OCI-LY1 (cell line): ENCODE measurements around the gene ITLN2.
"Not testable (repeated sequence)": the region's sequence is repeated elsewhere in the genome, so short reads cannot be mapped to it uniquely, and the experiment has no call there.

Source experiments
- H2AFZ ChIP-seq: fragments of 200-600 bp; sonication (generic), shearing (Covaris generic); 2 replicates; pipeline ENCODE4 v1.6.0; 2014; ENCODE audit warnings: antibody characterized with exemption, mild to moderate bottlenecking, low read length
- H3F3A ChIP-seq: fragments of 200-600 bp; sonication (generic), shearing (Covaris generic); 2 replicates; pipeline ENCODE4 v1.6.0; 2014; ENCODE audit warnings: mild to moderate bottlenecking, antibody characterized with exemption, low read length, moderate library complexity; ENCODE audit not compliant: insufficient read depth
- H3K27ac ChIP-seq: fragments of 200-600 bp; sonication (generic); 2 replicates; pipeline ENCODE4 v1.5.1; 2014; ENCODE audit warnings: low read length, mixed run types, mild to moderate bottlenecking, low read depth; ENCODE audit not compliant: poor library complexity, severe bottlenecking
- H3K27me3 ChIP-seq: fragments of 200-600 bp; sonication (generic); 2 replicates; pipeline ENCODE4 v1.6.0; 2014; ENCODE audit warnings: antibody characterized with exemption, mild to moderate bottlenecking, low read length, moderate library complexity; ENCODE audit not compliant: insufficient read depth
- H3K36me3 ChIP-seq: fragments of 200-600 bp; sonication (generic); 2 replicates; pipeline ENCODE4 v1.6.1; 2014; ENCODE audit warnings: mild to moderate bottlenecking, antibody characterized with exemption, low read length, moderate library complexity, mixed read lengths; ENCODE audit not compliant: insufficient read depth
- H3K4me1 ChIP-seq: fragments of 200-600 bp; sonication (generic); 2 replicates; pipeline ENCODE4 v1.5.1; 2014; ENCODE audit warnings: mild to moderate bottlenecking, low read length, moderate library complexity; ENCODE audit not compliant: insufficient read depth, severe bottlenecking
- H3K4me2 ChIP-seq: fragments of 200-600 bp; sonication (generic), shearing (Covaris generic); 2 replicates; pipeline ENCODE4 v1.6.1; 2014; ENCODE audit warnings: low read length
- H3K4me3 ChIP-seq: fragments of 200-600 bp; sonication (generic); 2 replicates; pipeline ENCODE4 v1.5.1; 2014; ENCODE audit warnings: low read length, low read depth, mild to moderate bottlenecking, mixed read lengths; ENCODE audit not compliant: poor library complexity, severe bottlenecking
- H3K79me2 ChIP-seq: fragments of 200-600 bp; shearing (Covaris generic); 2 replicates; pipeline ENCODE4 v1.6.1; 2016; ENCODE audit warnings: mixed run types, low read length, mixed read lengths; ENCODE audit not compliant: insufficient read depth
- H3K9ac ChIP-seq: fragments of 200-600 bp; sonication (generic), shearing (Covaris generic); 2 replicates; pipeline ENCODE4 v1.6.1; 2014; ENCODE audit warnings: mild to moderate bottlenecking, low read length, mixed read lengths
- H3K9me2 ChIP-seq: fragments of 200-600 bp; sonication (generic), shearing (Covaris generic); 2 replicates; pipeline ENCODE4 v1.6.1; 2014; ENCODE audit warnings: low read depth, mild to moderate bottlenecking, low read length, mixed read lengths
- H3K9me3 ChIP-seq: fragments of 200-600 bp; shearing (Covaris generic); 2 replicates; pipeline ENCODE4 v1.6.1; 2014; ENCODE audit warnings: low read length, mixed read lengths
- H4K20me1 ChIP-seq: fragments of 200-600 bp; sonication (generic), shearing (Covaris generic); 2 replicates; pipeline ENCODE4 v1.6.0; 2016; ENCODE audit warnings: mild to moderate bottlenecking, low read length; ENCODE audit not compliant: insufficient read depth
- CTCF ChIP-seq: fragments of 200-600 bp; sonication (generic), shearing (Covaris generic); IDR thresholded peaks from 2 replicates; pipeline ENCODE4 v1.5.1; 2017; ENCODE audit warnings: mild to moderate bottlenecking, antibody characterized with exemption, low read length, moderate library complexity, mixed read lengths
- EZH2 ChIP-seq: fragments of 200-600 bp; sonication (generic), shearing (Covaris generic); IDR thresholded peaks from 2 replicates; pipeline ENCODE4 v1.8.0; 2017; ENCODE audit warnings: borderline replicate concordance, mixed run types, mild to moderate bottlenecking, antibody characterized with exemption, low read length, moderate library complexity, mixed read lengths

Gene ITLN2

DNA sequence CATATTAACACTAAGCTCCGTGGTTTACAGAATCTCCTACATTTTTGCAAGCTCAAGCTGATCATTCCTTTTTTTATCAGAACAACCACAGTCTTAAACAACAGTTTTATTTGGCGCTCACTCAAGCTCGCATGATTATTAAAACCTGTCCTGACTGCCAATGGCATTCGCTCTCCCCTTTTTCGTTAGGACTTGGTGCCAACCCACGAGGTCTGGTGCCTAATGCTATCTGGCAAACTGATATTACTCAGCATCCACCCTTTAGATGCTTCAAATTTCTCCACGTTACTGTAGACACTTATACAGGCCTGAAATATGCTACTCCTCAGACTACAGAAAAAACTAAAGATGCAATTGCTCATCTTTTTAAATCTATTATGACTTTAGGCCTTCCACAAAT lies 46.6 kb downstream of the ITLN2 start:
- no peaks in the 10 kb centered on the region for H3K36me3 ChIP-seq
- TF ChIP-seq EZH2, result no peak
- TF ChIP-seq CTCF, result no peak
- H3K79me2 ChIP-seq, result no peaks in the 10 kb centered on the region
- no peak overlapping the region for H3K9ac ChIP-seq
- H3K27ac ChIP-seq, result no peak overlapping the region
- no peaks in the 10 kb centered on the region for H3K27me3 ChIP-seq
- no peak overlapping the region for H3K4me3 ChIP-seq
- H3K4me1 ChIP-seq, result no peaks in the 10 kb centered on the region
- no peaks in the 10 kb centered on the region for H3F3A ChIP-seq
- no peaks in the 10 kb centered on the region; the same call in 1 of the 2 replicates for H3K9me2 ChIP-seq
- H4K20me1 ChIP-seq, result no peaks in the 10 kb centered on the region
- no peaks in the 10 kb centered on the region for H3K9me3 ChIP-seq
- no peak overlapping the region for H2AFZ ChIP-seq
- no peak overlapping the region for H3K4me2 ChIP-seq

GRCh38 chr1:160905617-160905989 lies 49.0 kb downstream of the ITLN2 start:
- no peak overlapping the region for H3K4me3 ChIP-seq
- no peaks in the 10 kb centered on the region for H3K79me2 ChIP-seq
- no peak overlapping the region for H3K27ac ChIP-seq
- H3K4me1 ChIP-seq, result no peaks in the 10 kb centered on the region
- H2AFZ ChIP-seq, result no peak overlapping the region
- TF ChIP-seq CTCF (no peak), EZH2 (no peak)
- no peak overlapping the region for H3K9ac ChIP-seq
- no peaks in the 10 kb centered on the region for H3K27me3 ChIP-seq
- H3K4me2 ChIP-seq, result no peak overlapping the region
- no peaks in the 10 kb centered on the region for H3K9me3 ChIP-seq
- no peaks in the 10 kb centered on the region for H3K36me3 ChIP-seq
- no peaks in the 10 kb centered on the region for H4K20me1 ChIP-seq
- no peaks in the 10 kb centered on the region; the same call in 1 of the 2 replicates for H3K9me2 ChIP-seq
- no peaks in the 10 kb centered on the region for H3F3A ChIP-seq

DNA sequence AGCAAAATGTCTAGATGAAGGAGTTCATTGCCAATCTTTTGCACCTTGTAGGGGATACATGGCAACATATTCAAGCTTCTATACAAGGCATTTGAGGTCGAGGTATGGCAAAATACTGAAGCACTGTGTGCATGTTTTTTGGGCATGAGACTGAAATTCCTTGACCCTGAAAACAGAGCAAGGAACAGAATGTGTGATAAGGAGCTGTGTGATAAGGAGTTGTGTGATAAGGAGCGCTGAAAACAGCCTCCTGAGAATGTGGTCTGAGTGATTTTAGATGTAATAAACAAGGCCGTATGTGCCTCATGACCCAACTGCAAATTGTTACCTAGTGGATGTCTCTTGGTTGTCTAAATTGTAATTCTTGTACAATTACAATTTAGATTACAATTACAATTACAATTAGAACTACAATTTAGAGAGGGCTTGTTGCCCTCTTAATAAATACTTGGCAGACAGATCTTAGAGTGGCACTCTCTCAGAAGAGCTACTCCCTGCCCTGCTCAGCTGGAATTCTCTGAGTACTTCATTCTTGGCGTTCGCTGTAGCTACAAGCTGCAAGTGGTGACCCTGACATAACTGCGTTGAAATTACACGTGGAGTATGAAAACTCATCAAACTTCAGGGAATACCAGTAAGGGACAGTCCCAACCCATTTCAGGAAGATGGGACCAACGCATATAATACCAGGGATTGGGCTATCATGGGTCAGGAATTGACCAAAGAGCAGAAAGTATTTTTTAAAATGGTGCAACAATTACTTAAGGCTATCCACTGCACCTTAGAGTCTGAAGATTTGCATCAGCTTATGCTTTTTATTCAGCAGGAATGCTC lies 49.6 kb downstream of the ITLN2 start:
- no peak overlapping the region for H3K27ac ChIP-seq
- no peak overlapping the region for H3K4me2 ChIP-seq
- H3K79me2 ChIP-seq, result no peaks in the 10 kb centered on the region
- no peak overlapping the region for H3K9ac ChIP-seq
- no peaks in the 10 kb centered on the region for H3K36me3 ChIP-seq
- no peaks in the 10 kb centered on the region for H3F3A ChIP-seq
- no peak overlapping the region for H2AFZ ChIP-seq
- no peaks in the 10 kb centered on the region for H3K9me3 ChIP-seq
- H3K4me1 ChIP-seq, result no peaks in the 10 kb centered on the region
- H3K27me3 ChIP-seq, result no peaks in the 10 kb centered on the region
- TF ChIP-seq CTCF, result no peak
- no peak for TF ChIP-seq EZH2
- H3K4me3 ChIP-seq, result no peak overlapping the region
- H4K20me1 ChIP-seq, result no peaks in the 10 kb centered on the region
- no peaks in the 10 kb centered on the region; the same call in 1 of the 2 replicates for H3K9me2 ChIP-seq

DNA sequence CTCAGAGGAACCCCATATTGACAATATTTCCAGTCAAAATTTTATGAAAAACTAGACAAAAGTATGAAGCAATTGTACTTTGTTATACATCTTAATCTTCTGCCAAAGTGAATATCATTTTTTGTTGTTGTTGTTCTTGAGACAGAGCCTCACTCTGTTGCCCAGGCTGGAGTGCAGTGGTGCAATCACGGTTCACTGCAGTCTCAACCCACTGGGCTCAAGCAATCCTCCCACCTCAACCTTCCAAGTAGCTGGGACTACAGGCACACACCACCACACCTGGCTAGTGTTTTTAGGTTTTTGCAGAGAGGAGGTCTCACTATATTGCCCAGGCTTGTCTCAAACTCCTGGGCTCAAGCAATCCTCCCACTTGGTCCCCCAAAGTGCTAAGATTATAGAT lies 52.4 kb downstream of the ITLN2 start:
- H3K9me3 ChIP-seq, H3K4me2 ChIP-seq, H2AFZ ChIP-seq, H3K27me3 ChIP-seq, H3K79me2 ChIP-seq, H4K20me1 ChIP-seq, H3F3A ChIP-seq, H3K9me2 ChIP-seq, H3K27ac ChIP-seq, H3K4me1 ChIP-seq, H3K4me3 ChIP-seq, H3K36me3 ChIP-seq, H3K9ac ChIP-seq: not testable (repeated sequence)
